ENCODE results near the gene SORCS2.

The SORCS2 gene

DNA sequence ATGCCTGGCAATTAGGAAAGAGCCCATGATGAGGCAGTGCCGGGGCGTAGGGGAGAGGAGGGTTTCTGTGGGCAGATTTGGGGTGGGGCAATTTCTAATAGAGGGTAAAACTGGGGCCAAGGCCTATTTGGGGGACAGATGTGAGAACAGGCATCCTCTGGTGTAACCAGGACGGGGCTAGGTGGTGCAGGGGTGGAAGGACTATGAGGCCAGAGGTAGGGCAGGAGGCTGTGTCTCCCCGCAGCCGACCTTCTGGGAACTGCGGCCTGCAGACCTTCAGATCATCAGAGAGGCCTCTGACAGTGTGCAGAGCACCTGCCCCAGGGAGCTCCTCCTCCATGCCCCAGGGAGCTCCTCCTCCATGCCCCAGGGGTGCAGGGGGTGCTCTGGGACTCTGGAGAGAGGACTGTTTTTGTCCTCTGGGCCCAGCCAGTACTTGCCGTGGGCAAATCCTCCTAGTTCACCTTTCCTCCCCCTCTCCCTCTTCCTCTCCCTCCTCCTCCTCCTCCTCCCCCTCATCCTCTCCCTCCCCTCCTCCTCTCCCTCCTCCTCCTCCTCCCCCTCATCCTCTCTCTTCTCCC lies 101.9 kb downstream of the SORCS2 start:
- DNase-seq = no peak

DNA sequence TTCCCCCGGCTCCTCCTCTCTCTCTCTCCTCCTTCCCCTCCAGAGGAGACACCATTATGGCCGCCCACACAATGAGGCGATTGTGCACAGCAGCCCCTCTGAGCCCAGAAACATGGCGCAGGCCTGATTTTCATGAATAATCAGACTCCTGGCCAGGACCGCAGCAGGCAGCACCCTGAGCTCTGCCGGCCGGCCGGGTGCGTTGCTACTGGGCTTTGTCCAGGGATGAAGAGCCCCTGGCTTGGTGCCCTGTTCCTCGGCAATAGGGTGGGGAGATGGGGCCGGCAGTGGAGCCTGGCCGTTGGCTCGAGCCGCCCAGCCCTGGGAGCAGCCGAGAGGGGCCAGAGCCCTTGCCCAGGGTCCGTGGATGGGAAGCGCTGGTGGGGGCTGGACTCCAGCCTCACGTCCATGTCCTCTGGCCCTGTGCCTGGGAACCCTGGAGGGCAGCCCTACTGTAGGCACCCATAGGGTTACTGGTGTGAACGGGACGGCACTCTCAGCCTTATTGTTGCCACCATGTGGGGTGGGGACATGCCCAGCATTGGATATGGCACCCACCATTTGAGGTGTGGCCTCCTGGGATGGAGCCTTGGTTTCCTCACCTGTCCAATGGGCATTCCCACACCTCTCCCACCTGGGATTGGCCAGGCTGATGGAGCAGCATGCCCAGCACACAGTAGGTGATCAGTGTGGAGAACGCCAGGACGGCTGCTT lies 103.0 kb downstream of the SORCS2 start:
- DNase-seq = no peak

DNA sequence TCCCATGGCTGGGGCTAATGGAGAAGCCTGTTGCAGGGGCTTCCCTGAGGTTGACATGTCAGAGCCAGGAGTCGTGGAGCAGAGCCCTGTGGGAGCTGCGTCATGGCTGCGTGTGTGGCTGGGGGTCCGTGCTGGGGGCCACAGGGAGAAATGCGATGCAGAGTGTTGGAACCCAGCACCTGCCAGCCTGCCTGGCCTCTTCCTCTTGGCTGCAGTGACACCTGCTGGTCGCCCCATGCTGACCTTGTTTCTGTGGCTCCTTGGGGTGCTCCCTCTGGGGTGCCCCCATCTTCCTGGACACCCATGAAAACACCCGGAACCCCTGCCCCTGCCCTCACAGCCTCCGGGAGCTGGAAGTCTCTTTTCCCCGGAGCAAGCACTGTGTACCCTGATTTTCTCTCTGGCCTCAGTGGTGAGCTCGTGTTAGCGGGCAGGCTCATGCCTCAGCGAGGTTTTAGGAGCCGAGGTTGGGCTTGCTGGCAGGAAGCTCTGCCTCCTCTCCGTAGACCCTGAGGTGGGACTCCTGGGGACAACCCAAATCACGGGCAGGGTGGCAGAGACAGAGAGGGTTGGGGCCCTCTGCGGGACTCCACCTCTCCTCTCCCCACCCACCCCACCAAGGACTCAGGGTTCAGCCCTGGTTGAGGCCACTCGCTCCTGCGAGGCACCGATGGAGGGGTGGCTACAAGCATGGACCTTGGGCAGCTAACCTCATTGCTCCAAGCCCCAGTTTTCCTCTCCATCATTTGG lies 103.7 kb downstream of the SORCS2 start:
- DNase-seq = peak; percentile 40

DNA sequence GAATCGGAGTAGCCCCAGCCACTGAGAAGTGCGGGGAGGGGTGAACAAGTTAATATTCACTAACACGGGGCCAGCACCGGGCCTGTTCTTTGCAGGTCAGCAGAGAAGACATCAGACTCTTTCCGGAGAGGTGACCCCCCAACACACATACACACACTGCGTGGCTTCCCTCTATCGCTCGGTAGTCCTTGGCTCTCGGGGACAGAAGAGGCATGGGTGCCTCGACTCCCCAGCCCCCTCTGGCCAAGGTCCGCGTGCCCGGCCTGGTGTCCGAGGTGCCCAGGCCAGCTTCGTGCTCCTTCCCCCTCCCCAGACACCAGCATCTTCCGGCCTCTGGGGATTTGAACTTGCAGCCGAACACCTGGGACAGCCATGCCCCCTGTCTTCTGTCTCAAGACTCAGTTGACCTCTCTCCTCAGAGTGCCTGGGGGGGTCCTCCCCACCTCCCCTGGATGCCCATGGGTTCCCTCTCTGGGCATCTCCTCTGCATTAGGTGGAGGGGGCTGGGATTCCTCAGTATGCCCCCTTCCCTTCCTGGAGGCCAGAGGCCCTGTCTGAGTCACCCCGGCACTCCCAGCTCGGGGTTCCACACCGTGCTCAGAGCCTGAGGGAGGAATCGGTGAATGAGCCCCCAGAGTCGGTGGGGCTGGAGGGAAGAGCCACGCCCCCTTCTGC lies 104.5 kb downstream of the SORCS2 start:
- DNase-seq = no peak

DNA sequence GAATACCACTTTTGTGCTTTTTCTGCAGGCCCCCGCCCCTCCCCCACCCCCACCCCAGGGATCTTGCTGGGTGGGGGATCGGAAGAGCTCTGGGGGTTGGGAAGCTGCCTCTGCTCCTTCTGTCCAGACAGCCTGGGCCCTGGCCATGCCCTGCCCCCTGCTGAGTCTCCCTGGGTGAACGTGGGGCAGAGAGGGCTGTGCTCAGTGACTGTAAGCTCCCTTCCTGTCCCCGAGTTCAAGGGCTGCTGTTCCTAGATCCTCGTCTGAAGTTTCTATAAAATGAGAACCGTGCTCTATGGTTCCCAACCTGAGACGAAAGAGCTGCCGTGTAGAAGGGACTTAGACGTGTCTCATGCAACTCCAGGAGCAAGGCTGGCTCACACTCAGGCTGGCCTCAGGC lies 105.0 kb downstream of the SORCS2 start:
- no peak for DNase-seq

DNA sequence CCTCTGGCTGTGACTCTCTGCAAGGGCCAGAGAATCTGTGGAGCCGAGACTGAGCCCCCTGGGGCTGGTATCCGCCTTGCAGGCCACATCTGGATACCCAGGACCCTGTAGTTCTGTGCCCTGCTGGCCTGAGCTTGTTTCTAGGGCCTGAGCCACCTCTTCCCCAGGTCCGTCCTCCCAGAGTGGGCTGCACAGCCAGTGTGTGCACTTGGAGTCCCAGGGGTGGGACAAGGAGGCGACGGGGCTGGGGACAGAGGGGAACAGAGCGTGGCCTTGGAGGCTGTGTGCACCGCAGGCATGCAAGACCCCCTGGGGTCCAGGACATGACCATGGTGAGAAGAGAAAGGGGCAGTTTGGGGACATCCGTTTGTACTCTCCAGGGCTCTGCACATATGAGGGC lies 105.5 kb downstream of the SORCS2 start:
- no peak for DNase-seq

DNA sequence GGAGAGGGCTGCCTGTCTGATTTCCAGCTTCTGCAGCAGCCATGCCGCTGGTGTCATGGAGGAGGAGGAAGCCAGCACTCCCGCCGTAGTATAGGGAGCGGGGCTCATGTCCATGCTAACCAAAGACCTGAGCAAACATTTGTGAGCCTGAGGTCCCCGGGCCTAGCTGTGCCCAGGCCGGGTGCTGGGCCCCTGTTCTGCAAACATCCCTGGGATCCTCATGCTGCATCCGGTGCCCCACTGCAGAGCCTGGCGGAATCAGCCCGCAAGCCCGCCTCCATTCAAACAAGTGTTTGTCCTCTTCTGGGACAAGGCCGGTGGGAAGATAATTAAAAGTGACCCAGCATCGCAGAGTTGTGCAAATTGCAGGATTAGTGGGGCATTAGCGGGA lies 106.3 kb downstream of the SORCS2 start:
- no peak for DNase-seq

DNA sequence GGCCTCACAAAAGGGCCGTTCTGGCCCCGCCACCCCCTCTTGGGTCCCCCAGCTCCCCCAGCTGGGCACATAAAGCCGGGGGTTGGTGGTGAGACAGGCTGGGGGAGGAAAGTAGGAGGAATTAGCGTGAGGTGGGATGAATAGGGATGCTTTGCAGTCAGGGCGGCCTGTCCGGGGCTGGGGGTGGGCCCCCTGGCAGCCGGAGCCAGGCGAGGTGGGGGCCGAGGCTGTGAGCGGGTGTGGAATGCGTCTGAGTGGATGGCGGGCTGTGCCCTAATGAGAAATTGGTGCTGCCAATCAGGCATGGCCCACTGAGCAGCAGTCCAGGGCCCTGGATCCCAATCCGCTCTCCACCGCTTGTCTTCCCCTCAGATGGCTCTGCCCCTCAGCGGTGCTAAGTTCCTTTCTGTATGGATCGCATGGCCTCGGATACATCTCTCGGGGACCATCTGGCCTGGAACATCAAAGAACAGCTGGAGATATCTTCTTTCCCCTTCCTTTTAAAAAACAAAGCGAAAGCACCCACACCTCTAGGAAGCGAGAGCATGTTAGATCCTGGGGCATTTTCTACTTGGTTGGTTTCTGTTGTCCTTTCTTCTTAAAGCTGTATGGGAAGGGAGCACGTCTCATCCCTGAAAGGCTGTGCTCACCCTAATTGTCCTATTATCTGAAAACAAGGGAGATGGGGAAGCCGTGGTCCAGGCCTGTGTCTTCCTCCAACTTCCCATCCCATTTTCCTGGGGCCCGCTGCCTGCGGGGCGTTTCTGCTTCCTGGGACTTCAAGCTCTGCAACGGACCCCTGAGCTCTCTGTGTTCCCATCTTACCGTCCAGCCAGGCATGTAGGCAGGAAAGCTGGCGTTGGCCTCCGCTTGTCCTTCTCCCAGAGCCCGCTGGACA lies 106.9 kb downstream of the SORCS2 start:
- DNase-seq = no peak

DNA sequence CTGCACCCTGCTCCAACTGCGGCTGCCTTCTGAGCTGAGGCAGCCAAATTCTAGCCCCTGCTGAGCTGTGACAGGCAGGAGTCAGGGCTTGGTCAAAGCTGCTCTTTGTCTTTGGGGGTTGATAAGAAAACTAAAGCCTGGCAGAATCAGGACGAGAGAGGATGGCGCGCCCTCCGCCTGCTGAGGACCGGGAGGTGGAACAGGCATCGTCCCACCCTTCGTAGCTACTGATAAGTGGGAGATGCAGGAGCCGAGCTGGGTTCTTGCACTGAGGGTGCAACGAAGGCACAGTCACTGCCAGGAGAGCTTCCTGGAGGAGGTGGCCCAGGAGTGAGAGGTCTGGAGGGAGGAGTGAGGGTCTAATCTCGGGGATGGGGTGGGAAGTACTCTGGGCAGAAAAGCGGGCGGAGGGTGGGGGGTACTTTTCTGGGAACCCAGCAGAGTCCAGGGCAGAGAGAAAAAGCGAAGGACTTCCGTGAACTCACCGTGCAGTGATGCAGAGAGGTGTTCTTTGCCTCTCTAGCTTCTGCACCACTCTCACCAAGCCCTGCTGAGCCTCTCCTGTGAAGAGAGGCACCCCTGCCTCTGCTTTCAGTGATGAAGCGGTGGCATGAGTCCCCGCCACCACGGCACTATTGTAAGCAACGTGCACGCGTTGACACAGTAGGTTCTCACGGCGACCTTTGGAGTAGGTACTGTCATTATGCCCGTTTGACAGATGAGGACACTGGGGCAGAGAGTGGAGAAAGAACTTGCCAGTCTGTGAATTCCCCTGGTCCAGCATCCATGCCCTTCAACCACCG lies 107.8 kb downstream of the SORCS2 start:
- DNase-seq = no peak

DNA sequence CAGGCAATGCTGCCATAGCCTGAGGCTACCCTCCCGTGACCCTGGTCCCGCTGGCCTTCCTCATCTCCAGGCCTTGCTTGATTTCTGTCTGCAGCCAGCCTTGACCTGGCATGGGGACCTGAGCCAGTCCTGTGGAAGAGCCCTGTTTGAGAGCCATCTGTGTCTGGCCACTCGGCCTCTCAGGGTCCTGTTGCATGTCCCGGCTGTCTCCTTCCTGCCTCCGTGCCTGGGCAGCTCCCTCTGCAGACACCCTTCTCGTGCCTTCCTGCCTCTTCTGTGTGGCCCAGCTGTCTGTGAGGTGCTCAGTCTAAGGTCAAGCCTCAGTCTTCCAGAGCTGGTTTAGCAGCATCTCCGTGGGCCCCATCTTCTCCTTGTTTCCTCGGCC lies 108.4 kb downstream of the SORCS2 start:
- DNase-seq = no peak

DNA sequence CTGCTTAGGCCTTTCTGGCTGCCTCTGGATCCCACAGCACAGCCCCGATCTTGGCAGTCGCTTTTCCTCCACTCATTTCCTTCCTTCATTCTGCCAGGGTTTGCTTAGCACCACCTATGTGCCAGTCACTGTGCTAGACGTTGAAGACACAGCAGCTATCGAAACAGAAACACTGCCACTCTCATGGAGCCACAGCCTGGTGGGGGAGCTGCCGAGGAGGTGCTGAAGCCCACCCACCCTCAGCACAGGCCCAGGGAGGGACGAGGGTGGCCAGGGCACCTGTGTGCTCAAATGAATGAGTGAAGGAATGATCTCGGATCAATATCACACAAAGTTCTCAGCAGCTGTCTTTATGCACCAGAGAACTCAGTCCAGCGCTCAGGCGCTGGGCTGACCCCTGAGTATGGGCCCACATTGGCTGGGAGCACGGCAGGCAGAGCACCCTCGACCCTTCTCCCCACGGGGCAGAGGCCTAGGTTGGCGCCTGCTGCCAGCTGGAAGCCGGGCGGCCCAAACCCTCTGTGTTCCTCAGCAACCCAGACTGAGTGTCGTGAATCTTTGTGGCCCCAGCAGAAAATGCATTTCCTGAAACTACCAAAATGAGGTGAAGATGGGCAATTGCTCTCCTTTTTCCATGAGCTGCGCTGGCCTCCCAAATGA lies 108.9 kb downstream of the SORCS2 start:
- no peak for DNase-seq

DNA sequence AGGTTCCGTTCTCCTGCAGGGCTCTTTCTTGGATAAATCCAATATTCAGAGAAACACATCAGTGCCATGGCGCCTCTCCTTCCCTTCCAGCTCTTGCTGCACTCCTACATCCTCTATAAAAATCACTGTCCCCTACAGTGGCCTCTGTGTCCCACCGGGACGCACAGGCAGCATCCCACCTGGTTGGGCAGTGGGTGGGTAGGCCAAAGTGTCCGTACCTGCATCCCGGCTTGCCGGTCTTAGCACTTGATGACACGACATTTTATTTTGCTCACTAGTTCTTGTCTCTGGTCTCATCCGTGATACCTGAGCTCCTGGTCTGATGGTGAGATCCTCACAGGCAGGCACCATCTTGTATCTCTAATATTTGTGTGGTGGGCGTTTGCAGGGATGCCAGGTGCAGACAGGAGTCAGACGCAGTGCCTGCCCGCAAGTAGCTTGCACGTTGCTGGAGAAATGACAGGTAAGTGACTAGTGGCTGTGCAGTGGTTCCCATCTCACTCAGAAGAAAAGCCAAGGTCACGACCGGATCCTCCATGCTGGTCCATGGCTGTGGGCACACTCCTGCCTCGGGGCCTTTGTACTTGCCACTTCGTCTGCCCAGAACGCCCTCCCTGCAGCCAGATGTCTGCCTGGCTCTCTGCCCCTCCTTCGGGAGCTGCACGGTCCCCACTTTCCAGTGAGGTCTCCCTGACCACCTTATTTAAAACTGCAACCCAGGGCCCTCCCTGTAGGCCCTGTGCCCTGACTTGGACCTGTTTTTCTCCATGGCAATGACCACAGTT lies 109.7 kb downstream of the SORCS2 start:
- DNase-seq = no peak

DNA sequence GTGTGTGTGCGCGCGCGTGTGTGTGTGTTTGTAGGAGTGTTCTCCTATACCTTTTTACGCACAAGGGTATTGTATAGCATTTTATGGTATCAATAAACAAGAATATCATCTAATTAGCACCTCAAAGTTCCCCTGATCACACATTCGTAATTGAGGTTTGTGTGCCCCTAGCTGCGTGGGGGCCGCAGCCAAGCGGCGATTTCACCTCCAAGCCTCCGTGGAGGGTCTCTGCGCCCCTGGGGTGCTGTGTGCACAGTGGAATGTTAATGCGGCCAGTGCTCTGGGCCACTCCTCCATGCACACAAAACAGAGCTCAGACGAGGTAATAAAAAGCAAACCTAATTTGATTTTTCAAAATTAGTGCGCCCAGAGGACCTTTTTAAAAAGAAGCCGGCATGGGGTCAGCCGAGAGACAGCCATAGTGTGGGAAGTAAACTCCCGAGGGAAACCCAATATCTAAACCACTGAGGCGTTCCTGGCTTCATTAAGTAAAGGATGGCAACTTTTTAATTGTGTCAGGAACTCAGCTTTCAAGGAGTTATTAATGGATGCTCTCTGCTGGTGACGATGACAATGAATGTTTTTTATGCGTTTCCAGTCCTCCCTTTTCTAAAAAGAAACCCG lies 110.6 kb downstream of the SORCS2 start:
- DNase-seq = no peak

DNA sequence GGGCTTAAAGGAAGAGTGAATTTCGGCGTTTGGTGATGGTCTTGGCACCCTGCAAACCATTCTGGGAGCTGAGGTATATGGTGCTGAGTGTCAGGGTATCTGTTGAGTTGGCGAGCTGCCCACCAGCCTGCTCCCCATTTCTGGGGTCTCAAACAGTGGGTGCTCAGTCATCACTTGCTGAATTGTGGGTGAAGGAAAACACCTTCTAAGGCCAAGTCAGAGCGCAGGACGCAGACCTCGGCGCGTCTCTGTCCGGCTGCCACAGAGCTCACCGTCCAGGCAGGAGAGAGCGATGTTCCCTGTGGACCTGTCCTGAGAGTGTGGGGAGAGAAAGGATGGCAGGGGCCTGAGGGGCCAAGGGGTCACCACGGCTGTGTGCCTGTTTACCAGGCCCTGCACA lies 111.2 kb downstream of the SORCS2 start:
- no peak for DNase-seq

DNA sequence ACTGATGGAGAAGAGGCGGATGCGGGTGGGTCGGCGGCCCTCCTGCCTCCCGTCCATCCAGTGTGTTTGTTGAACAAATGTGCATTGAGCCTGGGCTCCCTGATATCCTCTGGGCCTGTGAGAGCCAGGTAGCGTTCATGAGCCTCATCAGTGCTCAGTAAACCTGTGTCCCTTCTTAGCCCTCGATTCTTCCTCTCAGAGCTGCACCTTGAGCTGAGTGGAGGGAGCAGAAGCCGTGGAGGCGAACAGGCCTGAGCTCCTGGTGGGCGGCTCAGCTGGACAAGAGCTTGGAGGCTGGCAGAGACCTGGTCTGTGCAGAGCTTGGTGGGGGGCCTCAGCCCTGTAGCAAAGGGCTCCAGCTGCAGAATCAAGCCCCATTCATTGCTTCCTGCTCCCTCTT lies 112.1 kb downstream of the SORCS2 start:
- DNase-seq = no peak

DNA sequence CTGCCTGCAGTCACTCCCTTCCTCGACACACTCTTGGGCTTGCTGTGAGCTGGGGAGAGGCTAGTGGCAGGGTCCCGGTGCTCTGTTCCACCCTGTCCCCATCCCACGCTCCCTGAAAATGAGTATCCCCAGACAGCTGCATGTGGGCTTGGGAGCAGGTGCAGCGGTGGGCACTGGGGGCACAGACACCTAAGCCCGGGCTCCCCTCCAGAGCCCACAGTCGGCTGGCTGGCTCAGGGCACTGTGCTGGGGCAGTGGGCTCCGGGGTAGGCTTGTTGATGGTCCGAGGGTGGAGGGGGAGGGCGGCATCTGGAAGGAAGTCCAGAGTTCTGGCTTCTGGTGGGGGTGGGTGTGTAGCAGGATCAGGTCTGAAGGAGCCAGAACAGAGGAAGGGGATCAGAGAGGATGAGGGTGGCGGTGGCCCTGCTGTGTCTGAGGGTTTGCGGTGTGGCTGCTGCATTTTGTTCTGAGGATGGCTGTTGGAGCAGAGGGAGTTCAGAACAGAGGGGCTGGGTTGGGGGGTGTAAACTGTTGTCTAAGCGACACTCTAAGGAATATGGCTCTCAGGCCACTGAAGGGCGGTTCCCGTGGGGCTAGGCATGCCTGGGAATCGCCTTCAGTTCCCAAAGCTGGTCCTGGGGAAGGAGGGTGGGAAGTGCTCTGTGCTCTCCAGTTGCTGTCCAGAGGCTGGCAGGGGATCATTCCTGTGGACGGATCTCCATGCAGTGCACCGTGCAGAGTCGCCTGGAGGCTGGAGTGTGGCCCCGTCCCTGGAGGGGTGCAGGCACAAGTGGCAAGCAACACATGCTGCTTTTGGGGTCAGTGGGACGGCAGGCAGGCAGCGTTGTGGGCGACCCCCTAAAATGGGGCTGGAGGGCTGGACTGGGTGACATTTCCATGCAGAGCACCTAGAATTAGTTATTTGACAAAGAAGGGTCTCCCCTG lies 114.0 kb downstream of the SORCS2 start:
- DNase-seq = no peak

DNA sequence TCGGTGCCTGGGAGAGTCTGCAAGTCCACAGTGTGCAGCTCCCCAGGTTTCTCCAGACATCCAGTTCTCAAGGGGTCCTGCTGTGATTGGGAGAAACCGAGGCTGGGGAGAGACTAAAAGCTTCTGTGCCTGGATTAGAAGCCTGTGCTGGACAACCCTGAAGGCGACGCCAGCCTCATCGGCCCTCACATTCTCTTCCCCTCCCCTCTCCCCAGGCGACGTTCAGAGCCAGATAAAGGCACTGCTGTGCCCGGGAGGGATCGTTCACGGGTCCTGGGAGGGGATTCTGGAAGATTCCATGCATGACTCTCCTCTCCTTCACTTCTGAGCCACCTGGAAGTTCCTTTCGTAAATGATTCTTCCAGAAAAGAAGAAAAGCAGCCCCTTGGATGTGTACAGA lies 114.6 kb downstream of the SORCS2 start:
- DNase-seq = no peak

DNA sequence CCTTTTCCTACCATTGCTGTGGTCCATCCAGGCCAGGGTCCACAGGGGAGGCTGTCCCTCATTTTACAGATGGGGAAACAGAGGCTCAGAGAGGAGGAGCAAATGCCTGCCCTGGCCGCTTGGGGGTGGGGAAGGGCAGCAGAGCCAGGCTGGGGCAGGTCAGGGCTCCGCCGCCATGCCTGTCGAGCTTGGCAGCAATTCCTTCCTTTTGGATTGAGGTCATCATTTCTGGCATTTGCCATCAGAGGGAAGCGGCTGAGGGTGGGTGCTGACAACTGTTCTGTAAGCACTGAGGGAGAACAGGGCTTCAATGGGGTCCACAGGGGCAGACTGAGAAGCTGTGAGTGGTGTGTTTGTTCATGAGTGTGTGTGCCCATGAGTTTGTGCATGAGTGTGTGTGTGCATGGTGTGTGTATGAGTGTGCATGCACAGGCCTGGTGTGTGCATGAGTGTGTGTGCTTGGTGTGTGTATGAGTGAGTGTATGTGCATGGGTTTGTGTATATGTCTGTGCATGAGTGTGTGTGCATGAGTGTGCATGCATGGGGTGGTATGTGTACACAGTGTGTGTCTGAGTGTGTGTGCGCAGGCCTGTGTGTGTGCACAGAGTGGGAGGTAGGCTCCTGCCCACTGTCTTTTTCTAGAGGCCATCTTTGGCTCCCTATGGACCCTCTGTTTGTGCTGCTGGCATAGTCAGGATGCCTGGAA lies 115.2 kb downstream of the SORCS2 start:
- DNase-seq = no peak
